ENCODE measurements around the gene HCFC1. TPM values are rescaled to one million over a fixed set of nuclear protein-coding genes. Genes with fewer than 3 reads are reported as not detected.

The HCFC1 gene
- total RNA-seq, 1 experiment from 2014 or later = 9.5 TPM

DNA sequence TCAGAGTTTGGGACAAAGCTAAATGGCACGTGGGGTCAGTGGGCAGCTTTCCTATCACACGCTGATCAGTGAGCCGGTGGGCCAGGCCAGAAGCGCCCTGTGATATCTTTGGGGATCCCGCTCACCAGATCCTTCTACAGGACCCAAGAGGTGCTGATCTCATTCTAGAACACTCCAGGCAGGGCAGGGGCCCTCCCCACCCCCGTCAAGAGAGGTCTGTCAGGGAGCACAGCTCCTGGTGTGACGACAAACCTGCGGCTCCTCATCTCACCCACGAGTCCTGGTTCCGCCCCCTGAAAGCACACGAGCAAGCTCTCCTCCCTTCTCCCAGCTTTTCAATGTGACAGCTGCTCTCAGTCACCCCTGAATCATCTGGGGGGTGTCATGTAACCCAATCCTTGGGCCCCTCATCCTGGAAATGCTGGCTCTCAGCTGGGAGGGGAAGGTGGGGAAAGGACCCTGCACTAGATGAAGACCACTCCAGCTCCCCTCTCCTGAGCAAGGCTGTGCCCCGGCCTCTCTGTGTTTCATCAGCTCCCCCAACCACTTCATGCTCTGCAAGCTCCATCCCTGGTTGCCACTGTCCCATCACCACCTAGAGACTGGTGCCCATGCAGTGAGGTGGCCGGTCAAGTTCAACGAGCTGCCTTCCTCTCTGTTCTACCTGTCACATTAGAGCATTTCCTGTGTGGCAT is 4.6 kb downstream of the HCFC1 start:
- no peak for DNase-seq (ENCODE audit: low read depth)
- in situ Hi-C loops (cut with HindIII; ENCODE audit: low pct_unique_long_range_greater_than_20kb, low sequenced_read_pairs) = no loop called here

DNA sequence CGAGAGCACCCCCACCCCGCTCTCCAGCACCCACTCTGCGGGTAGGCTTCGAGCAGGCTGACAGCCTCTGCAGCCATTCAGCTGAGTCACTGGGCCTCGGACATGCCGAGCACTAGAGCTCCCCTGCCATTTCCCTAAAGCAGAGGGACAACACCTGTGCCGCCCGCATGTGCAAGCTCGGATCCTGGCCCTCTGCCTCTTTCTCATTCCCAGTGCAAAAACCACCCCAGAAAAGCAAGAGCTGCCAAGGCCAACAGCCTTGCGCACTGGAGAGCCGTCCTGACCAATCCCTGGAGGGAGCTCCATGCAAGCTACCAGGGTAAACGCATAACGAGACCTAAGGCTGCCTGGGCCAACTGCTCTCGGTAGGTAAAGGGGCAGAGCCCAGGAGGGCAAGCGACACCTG is 5.3 kb downstream of the HCFC1 start:
- DNase-seq (ENCODE audit: low read depth) = no peak
- in situ Hi-C loops (cut with HindIII; ENCODE audit: low pct_unique_long_range_greater_than_20kb, low sequenced_read_pairs) = no loop called here

DNA sequence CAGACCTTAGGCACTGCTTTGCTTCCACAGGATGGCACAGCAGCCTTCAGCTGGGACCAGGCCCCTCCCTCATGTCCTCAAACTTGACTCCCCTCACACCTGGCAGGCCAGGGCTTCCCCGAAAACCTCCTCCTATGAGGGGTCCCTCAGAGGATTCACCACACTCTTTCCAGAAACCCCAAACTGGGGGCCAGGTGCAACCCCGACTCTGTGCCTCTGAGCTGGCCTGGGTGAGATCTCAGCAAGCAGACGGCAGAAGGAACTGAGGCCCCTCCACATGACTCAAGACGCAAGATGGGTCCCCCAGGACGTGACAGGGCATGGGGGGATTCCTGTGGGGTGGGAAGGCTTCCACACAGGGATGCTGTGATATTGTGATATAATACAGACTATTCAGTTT is 6.2 kb downstream of the HCFC1 start:
- in situ Hi-C loops (cut with HindIII; ENCODE audit: low pct_unique_long_range_greater_than_20kb, low sequenced_read_pairs) = no loop called here
- no peak for DNase-seq (ENCODE audit: low read depth)

DNA sequence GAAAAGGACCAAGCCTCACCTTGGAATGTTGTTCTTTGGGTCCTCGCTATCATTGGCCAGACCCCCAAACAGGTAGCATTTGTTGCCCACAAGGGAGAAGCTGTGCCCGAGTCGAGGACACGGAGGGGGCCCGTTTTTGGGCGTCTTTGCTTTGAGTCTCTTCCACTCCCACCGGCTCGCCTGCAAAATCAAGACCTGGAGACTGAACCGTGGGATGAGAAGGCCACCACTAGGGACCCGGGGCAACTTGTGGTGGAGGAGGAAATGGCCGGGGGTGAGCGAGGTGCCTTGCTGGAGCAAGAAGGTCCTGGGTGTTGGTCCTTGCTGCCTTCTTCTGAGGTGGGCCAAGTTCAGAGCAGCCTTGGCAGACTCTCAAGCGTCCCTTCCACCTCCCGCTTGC is 7.5 kb downstream of the HCFC1 start:
- no peak for DNase-seq (ENCODE audit: low read depth)
- in situ Hi-C loops (cut with HindIII; ENCODE audit: low pct_unique_long_range_greater_than_20kb, low sequenced_read_pairs) = no loop called here

DNA sequence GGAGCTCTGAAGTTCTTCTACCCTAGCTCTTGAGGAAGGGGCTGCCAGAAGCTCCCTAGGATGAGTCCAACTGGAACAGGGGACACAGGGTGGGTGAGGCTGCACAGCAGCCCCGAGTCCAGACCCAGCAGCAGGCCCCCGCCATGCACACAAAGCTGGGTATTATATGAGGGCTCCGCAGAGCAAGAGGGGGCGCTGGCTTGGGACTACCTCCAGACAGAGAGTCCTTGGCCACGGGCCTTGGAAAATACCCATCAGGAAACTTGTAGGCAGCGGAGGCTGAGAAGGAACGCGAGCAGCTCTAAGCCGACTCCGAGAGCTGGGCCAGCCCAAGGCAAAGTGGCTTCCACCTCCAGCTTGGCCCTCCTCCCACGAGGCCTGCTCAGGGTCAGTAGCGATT is 8.1 kb downstream of the HCFC1 start:
- in situ Hi-C loops (cut with HindIII; ENCODE audit: low pct_unique_long_range_greater_than_20kb, low sequenced_read_pairs) = no loop called here
- no peak for DNase-seq (ENCODE audit: low read depth)

DNA sequence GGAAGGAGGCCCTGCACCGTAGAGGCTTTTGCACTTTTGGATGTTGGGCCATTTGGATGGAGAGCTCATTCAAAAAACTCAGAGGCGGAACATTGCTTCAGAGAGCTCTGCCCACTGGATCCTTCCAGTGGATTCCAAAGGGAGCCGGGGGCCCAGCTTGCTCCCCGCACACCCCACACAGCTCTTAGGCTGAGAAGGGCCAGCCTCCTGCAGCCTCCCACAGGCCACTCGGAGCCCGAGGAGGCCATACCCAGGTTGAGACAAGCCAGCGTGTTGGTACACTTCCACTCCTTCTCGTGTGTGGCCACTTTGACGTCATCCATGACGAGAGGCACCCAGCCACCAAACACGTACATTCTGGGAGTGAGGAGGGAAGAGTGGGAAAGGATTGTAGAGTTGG is 10.3 kb downstream of the HCFC1 start:
- in situ Hi-C loops (cut with HindIII; ENCODE audit: low pct_unique_long_range_greater_than_20kb, low sequenced_read_pairs) = no loop called here
- DNase-seq (ENCODE audit: low read depth) = no peak

DNA sequence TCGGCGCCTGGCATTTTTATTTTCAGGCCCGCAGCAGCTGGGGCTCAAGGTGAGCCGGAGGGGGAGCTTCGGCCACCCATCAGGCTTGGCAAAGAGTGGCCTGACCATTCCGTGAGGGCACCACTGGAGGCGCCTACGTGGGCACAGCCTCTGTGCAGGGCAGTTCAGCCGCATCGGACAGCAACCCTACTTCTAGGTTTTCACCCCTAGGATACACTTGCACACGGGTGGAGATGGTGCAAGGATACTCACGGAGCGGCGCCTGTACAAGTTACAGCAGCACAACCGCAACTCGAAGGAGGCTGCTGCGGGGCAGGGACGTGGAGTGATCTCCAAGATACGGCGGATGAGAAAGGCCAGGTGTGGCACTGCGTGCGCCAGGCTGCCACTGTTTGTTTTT is 10.8 kb downstream of the HCFC1 start:
- in situ Hi-C loops (cut with HindIII; ENCODE audit: low pct_unique_long_range_greater_than_20kb, low sequenced_read_pairs) = no loop called here
- no peak for DNase-seq (ENCODE audit: low read depth)

DNA sequence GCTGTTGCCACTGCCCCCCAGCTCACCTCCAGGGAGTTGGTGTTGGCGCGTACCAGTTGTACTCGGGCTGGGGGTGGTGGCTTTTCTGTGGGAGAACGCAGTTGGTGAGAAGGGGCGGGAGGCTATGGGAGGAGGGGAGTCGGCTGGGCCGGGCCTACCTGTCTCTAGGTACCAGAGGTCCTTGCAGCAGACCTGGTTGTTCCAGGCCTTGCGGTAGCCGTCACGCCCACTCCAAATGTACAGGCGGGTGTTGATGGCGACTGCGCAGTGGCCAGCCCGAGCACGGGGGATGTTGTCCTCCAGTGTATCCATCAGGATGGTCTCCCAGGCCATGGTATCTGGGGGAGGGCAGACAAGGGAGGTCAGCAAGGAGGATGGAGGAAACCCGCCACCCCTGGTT is 11.5 kb downstream of the HCFC1 start:
- in situ Hi-C loops (cut with HindIII; ENCODE audit: low pct_unique_long_range_greater_than_20kb, low sequenced_read_pairs) = no loop called here
- no peak for DNase-seq (ENCODE audit: low read depth)

DNA sequence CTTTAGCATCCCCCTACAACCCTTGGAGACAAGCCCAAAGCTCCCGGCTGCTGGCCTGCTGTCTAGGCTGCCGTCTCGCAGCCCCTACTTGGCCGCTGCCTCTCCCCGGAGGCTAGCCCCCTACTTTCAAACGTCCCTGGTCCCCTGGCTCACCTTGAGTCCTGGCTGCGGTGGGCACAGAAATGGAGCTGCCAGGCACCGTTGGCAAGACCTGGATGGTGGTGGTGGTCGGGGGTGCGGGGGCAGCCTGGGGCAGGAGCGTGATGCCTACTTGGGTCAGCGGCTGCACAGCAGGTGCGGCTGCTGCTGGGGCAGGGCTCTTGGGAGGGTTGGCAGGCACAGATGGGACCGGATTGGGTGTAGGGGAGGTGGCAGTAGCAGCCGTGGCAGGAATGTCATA is 12.0 kb downstream of the HCFC1 start:
- in situ Hi-C loops (cut with HindIII; ENCODE audit: low pct_unique_long_range_greater_than_20kb, low sequenced_read_pairs) = no loop called here
- DNase-seq (ENCODE audit: low read depth) = no peak

DNA sequence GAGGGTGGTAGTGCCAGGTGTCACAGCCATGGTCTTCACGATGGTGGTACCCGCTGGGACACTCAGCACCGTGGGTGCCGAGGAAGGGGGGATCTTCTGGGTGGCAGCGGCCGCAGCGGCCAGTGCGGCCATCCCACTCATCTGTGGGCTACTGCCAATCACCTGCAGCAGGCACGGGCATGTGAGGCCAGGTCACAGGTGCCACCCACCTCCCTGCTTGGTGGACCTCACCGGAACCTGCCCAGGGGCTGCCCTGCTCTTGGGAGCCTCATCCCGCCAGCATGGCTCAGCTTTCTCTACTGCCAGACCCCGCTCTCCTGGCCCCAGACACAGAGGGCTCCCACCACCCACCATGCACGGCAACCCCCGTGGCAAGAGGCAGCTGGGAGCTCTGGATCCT is 13.0 kb downstream of the HCFC1 start:
- in situ Hi-C loops (cut with HindIII; ENCODE audit: low pct_unique_long_range_greater_than_20kb, low sequenced_read_pairs) = no loop called here
- DNase-seq (ENCODE audit: low read depth) = no peak

DNA sequence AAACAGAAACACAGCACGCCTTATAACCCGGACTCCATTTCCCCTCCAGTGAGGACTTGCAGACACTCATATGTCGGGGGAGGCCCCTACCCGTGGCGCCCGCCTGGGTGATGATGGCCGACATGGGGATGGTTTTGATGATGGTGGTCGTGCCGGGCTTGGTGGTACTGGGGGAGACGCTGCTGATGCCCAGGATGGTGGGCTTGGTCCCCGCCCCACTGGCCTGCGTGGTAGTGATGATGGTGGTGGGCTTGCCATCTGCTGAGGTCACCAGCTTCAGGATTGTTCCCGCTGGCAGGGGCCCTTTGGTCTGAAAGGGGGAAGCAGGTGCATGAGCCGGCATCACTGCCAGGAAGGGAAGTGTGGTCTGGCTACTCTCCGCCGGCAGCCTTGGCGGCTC is 14.4 kb downstream of the HCFC1 start:
- in situ Hi-C loops (cut with HindIII; ENCODE audit: low pct_unique_long_range_greater_than_20kb, low sequenced_read_pairs) = no loop called here
- DNase-seq (ENCODE audit: low read depth) = no peak

DNA sequence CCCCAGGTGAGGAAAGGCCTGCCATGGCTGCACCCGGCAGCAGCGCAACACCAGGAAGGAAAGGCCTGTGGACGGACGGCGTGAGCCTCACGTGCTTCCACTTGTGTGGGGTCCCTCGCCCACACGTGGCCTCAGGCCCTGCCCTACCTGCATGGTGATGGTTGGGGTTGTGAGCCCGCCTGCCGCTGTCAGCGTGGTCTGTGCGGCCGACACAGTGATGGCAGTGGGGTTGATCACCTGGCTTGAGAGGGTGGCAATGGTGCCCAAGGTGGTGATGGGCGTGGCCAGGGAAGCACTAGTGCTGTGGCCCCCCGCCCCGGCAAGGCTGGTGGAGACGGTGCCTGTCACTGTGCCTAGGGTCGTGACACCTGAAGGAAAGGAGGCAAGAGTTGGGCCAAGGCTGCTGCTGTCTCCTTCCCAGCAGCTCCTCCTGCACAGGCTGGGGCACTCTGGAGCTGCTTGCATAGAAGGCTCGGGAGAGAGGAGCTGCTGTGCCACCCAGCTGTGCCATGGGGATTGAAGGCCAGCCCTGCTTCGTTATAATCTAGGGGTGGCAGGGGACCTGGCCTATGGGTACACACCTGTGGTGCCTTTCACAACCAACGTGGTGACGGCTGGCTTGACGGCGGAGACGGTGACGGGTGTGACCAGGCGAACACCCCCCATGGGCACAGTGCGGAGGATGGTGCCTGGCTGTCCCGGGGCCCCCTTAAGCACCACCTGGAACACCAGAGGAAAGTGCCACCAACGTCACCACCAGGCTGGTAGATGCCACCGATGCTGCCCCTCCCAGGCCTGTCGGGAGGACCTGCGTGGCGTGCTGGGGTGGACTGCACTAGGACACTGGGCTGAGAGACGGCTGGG is 15.3 kb downstream of the HCFC1 start:
- in situ Hi-C loops (cut with HindIII; ENCODE audit: low pct_unique_long_range_greater_than_20kb, low sequenced_read_pairs) = no loop called here
- DNase-seq (ENCODE audit: low read depth) = no peak

DNA sequence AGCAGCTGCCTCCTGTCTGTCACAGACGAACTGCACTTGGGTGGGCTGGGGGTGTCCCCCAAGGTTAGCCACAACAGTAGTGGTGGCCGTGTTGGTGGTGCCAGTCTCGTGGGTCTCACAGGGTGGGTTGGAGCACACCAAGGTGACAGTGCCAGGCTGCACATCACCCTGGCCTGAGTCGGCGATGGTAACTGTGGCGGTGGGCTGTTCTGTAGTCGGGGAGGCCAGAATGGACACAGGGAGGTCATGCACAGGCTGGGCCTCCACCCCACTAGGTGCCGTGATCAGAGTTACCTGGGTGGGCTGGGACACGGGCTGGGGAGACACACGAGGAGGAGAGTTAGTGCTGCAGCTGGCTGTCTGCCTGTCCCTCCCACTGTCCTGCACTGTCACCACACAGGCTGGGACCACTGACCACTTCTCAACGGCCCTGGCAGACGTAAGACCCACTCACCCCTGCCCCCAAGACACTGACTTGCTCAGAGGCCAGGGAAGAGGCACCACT is 16.3 kb downstream of the HCFC1 start:
- in situ Hi-C loops (cut with HindIII; ENCODE audit: low pct_unique_long_range_greater_than_20kb, low sequenced_read_pairs) = no loop called here
- DNase-seq (ENCODE audit: low read depth) = no peak

DNA sequence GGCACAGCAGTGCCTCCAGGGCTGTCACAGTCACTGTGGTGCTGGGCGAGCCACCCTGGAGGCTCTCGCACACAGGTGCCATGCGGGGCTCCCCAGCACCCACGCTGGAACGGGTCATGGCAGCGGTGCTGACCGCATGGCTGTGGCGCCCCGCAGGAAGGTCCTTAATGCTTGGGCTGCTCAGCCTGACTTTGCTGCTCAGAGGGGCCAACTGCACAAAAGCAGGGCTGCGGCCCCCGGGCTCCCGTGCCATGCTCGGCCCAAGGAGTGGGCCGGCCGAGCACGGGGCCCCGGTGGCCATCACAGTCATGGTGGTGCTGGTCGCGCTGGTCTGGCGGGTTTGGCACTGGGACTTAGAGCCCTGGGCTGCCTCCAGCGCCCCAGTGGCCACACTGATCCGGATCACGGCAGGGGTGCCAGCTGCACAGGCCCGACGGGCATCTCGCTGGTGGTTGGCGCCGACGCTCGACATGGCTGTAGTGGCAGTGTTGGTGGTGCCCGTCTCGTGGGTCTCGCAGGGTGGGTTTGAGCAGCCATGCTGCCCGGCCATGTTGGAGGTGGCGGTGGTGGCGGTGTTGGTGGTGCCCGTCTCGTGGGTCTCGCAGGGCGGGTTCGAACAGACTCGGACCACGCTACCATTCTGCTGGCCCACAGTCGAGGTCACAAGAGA is 16.9 kb downstream of the HCFC1 start:
- in situ Hi-C loops (cut with HindIII; ENCODE audit: low pct_unique_long_range_greater_than_20kb, low sequenced_read_pairs) = no loop called here
- DNase-seq (ENCODE audit: low read depth) = no peak

DNA sequence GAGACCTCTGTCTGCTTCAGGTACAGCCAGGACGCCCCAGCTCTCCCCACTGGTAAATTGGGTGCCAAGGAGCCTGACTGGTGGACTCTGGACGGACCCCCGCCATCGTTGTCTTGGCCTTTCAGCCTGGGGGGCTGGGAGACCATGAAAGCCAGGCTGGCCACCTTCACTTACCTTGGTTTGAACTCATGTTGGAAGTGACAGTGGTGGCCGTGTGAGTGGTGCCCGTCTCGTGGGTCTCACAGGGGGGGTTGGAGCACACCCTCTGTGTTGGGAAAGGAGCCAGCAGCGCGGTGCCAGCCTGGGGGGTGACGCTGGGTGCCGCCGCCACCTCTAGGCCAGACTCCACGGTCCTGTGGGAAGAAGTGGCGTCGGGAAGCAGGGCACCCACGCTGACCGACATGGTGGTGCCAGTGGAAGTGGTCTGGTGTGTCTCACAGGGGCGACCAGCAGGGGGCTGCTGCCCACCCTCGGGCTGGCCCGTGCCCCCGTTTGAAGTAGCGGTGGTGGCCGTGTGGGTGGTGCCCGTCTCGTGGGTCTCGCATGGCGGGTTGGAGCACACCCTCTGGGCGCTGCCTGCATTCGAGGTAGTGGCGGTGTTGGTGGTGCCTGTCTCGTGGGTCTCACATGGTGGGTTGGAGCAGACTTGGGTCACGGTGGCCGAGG is 17.6 kb downstream of the HCFC1 start:
- no peak for DNase-seq (ENCODE audit: low read depth)
- in situ Hi-C loops (cut with HindIII; ENCODE audit: low pct_unique_long_range_greater_than_20kb, low sequenced_read_pairs) = no loop called here

DNA sequence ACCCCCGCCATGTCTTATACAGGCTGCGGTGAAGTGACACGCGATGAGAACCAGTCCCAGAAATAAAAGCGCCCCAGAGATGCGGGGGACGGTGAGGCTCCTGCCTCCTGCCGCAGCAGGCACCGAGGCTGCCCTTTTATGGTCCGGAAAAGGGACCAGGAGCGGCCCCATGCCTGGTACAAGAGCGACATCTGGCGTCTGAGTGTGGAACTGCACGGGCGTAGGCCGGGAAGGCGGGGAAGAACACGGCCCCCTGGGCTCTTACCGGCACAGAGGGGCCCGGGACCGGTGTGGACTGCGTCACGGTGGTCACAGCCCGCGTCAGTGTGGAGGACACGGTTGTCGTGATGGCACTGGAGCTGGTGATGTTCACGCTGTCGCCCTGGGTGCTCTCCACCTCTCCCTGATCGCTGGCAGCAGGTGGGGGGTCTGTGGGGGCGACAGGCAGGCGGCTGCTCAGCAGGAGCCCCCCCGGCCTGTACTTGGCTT is 18.2 kb downstream of the HCFC1 start:
- DNase-seq (ENCODE audit: low read depth) = peak; percentile 34
- in situ Hi-C loops (cut with HindIII; ENCODE audit: low pct_unique_long_range_greater_than_20kb, low sequenced_read_pairs) = no loop called here

DNA sequence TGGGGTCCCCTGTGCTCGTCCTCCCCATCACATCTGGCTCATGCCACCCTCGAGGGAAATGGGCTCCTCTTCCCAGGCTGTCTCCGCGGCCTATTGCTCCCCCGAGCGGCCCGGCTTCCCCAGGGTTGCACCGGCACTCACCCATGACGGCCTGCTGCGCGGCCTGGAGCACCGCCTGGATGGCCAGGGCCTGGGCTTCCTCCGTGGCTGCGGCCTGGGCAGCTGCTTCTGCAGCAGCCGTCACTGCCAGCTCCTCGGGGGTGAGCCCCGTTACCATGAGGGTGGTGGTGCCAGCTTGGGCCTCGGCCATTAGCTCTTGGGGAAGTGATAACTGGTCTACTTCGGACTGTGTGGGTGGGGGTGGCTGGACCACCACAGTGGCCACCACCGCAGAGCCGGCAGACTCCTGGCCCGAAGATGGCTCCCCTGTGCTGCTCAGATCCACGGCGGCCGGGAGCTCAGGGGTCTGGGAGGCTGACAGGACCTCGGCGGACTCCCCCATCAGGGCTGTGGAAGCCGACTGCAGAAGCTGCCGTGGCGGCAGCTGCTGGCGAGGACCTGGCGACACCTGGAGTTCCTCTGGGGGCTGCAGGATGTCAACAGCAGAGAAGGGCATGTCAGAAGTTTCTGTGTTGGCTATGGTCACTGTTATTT is 19.1 kb downstream of the HCFC1 start:
- in situ Hi-C loops (cut with HindIII; ENCODE audit: low pct_unique_long_range_greater_than_20kb, low sequenced_read_pairs) = no loop called here
- DNase-seq (ENCODE audit: low read depth) = no peak

Measured in Caki2 (cell line).